ENCODE data around the gene NPR3.

The NPR3 gene

GRCh38 chr5:32805971-32806638 is 95.0 kb downstream of the NPR3 start:
- DNase-seq = no peak

GRCh38 chr5:32808783-32809182 is 97.7 kb downstream of the NPR3 start:
- DNase-seq = no peak

GRCh38 chr5:32810804-32811203 is 99.7 kb downstream of the NPR3 start:
- no peak for DNase-seq

GRCh38 chr5:32812399-32812798 is 101.3 kb downstream of the NPR3 start:
- DNase-seq = no peak

- no peak for DNase-seq
Measured at GRCh38 chr5:32814141-32814540, 103.0 kb downstream of the NPR3 start.

- DNase-seq = no peak
Measured at GRCh38 chr5:32814620-32815019, 103.5 kb downstream of the NPR3 start.

GRCh38 chr5:32827981-32828380 is 116.9 kb downstream of the NPR3 start:
- no peak for DNase-seq

GRCh38 chr5:32828492-32828891 is 117.4 kb downstream of the NPR3 start:
- no peak for DNase-seq

- no peak for DNase-seq
Measured at GRCh38 chr5:32831624-32832023, 120.5 kb downstream of the NPR3 start.

- DNase-seq = no peak
Measured at GRCh38 chr5:32833127-32833526, 122.0 kb downstream of the NPR3 start.

GRCh38 chr5:32833663-32834062 is 122.5 kb downstream of the NPR3 start:
- DNase-seq = no peak

- no peak for DNase-seq
Measured at GRCh38 chr5:32834251-32834650, 123.1 kb downstream of the NPR3 start.

- DNase-seq = peak in 1 of 58 donors; percentile 13
Measured at GRCh38 chr5:32836176-32836575, 125.1 kb downstream of the NPR3 start.

- DNase-seq = no peak
Measured at GRCh38 chr5:32837211-32837610, 126.1 kb downstream of the NPR3 start.

GRCh38 chr5:32839106-32839505 is 128.0 kb downstream of the NPR3 start:
- peak in 2 of 58 donors; percentile 4 to 34 for DNase-seq

GRCh38 chr5:32840606-32841005 is 129.5 kb downstream of the NPR3 start:
- no peak for DNase-seq

Measured in anterior cingulate cortex (tissue), 58 donors.